ENCODE results near the gene TP53TG5.

- TF ChIP-seq CTCF (IDR thresholded peaks at IDR 0.05 in 4 of 5, conservative IDR thresholded peaks at IDR 0.05 in 1 of 5) (no peak), POLR2A (IDR thresholded peaks at IDR 0.05) (no peak)
These were observed 13.4 kb upstream of the TP53TG5 start for GRCh38 chr20:45391559-45391958.

Measured in gastrocnemius medialis (tissue), 4 donors.